Activated T-helper 1 cell treated with anti-CD3 and anti-CD28 coated beads, Interleukin-2, amount 50 U/mL, for 16 hours (primary cell): ENCODE measurements around the gene SEMA3A.
"Not testable (repeated sequence)": the region's sequence is repeated elsewhere in the genome, so short reads cannot be mapped to it uniquely, and the experiment has no call there.

ENCODE experiments used
- DNase-seq, 2 donors: peaks; one replicate each; pipeline ENCODE4 v3.0.0-alpha.2; 2020; ENCODE audit warnings: low read depth in 1 of 2, low spot score in 1 of 2

SEMA3A gene

DNA sequence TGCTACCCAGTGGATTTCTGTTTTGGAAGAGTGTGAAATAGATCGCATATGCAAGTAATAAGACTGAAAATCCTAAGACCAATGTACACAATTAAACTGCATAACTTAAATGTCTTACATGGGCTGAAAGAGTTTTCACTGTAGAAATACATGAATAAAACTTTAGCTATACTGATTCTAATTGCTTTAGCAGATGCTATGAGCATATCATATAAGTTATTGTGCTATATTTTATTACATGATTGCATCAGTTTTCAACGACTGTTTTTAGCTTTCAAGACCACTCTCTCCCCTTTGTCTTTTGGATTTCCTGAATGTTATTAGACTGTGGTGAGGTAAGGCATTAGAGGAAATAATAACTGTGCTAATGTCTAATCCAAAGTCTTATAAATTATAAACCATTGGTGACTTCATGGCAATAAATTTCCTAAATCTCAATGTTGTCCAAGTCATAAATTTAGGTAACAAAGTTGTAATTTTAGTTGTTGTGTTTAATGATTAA lies 124.5 kb downstream of the SEMA3A start:
- no peak for DNase-seq

DNA sequence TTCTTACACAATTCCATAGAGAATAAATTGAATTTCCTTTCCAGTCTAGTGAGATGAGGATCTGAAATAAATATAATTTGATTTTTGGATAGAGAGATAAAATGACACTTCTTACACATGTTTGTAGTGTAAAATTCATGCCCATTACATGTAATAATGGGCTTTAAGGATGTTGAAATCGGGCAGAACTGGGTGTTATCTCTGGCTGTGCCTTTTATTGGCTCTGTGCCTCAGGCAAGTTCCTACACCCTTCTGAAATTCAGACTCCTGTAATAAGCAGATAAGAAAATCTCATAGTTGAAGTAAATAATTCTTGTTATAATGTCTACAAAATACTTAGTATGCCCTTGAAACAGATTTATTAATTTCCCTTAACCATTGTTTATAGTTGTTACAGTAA lies 125.6 kb downstream of the SEMA3A start:
- no peak for DNase-seq

DNA sequence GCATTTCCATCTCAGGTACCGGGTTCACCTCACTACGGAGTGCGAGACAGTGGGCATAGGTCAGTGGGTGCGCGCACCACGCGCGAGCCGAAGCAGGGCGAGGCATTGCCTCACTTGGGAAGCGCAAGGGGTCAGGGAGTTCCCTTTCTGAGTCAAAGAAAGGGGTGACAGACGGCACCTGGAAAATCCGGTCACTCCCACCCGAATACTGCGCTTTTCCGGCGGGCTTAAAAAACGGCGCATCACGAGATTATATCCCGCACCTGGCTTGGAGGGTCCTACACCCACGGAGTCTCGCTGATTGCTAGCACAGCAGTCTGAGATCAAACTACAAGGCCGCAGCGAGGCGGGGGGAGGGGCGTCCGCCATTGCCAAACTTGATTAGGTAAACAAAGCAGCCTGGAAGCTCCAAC lies 132.1 kb downstream of the SEMA3A start:
- not testable (repeated sequence) for DNase-seq

DNA sequence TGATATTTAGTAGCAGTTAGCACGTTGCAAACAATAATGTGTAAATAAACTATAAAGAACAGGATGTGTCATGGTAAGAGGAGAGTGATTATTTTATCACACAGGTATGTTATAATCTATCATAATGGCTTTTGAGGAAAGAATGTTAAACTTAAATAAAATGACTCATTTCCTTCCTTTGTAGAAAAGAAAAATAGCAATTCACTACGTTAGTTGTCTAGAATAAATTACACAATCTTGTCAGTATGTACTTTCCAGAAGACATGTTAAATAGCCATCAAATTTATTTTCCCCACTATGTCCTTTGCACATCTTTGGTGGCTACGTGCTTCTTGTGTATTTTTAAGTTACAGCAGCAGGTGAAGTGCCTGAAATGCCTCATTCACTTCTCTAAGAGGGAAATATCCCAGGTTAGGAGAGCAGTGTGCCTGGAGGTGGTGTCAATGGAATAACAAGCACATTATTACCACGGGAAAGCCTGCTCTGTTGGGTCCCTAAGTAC lies 133.8 kb downstream of the SEMA3A start:
- DNase-seq, result no peak

DNA sequence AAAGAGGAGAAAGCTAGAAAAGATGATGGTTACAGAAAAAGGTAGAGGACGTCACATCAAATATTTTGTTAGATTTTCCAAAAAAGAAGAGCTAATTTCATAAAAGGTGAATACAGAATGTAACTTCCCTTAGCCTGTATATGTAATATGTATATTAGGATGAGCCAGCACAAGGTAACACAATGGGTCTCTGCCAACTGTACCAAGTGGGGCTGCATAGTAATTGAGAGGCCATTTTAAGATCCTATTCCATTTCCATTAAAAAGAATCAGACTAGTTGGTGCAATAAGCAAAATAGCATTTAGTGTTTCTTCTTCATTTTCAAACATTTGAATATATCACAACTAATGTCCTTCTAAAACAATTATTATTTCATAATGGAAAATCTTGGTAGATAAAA lies 134.6 kb downstream of the SEMA3A start:
- DNase-seq, result no peak

DNA sequence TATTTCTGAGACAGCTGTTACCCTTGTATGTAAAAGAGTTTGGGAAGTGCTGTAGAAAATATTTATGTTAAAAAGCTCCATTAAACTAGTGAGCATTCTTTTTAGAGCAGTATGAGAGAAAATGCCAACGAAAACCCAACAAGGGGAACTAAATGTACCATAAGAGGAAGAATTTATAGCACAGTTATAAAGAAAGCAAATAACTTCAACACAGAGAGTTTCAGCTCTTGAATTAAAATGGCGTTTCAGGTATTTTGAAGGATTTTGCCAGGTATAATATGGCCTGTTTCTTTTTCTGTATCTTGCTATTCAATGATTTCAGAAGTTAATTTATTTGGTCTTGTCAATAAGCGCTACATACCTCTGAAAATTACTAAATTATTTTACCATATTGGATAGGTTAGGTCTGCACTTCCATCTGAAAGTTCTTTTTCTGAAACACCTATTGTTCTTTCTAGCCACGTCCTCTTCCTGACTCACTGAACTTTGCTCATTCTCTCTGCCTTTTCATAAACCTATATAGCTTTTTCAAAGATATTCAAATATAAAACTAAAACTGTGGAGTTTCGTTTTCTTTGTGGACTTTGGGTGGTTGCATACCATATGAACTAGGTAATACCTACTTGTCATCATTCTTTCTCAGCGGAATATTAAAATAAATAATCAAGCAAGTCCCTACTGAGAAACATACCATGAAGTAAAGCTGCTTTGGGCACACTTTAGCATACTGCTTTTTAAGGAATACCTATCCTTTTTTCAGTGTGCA lies 136.1 kb downstream of the SEMA3A start:
- DNase-seq, result no peak

DNA sequence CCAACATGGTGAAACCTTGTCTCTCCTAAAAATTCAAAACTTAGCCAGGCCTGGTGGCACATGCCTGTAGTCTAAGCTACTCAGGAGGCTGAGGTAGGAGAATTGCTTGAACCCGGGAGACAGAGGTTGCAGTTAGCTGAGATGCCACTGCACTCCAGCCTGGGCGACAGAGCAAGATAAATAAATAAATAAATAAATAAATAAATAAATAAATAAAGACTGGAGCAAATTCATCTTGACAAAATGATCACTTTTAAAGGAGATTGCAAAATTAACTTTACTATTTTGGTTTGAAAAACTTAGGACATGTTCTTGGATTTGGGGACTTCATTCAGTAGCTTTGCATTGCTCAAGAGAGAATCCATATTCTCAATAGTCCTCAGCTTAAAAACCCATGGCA lies 137.0 kb downstream of the SEMA3A start:
- DNase-seq, result no peak

DNA sequence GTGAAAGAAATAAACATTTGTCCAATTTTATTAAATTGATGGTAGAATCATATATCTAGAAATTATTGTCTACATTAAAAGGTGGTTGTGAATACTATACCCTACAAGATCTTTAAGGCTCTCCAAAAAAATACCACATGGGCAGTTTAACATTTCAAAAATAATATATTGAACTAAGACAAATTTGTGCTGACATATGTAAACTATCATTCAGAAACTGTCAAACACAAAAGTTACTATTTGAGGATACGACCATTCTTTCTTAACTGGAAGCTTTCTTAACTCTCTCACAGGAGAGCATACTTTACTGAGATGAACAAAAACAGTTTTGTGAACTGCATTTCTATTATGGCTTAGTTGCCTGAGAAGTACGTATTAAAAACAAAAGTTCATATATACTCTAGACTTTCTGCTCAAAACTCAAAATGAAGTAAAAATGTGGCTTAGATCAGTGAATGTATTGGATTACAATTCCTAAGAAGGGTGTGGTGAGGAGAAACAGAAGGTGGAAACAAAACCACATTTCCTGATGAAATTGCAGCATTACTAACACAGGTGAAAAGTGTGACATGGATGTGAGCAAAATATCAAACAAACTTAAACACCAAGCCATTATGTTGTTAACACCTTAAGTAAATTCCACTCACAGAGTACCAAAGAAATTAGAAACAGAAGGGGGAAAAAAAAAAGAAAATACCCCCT lies 138.5 kb downstream of the SEMA3A start:
- no peak for DNase-seq

DNA sequence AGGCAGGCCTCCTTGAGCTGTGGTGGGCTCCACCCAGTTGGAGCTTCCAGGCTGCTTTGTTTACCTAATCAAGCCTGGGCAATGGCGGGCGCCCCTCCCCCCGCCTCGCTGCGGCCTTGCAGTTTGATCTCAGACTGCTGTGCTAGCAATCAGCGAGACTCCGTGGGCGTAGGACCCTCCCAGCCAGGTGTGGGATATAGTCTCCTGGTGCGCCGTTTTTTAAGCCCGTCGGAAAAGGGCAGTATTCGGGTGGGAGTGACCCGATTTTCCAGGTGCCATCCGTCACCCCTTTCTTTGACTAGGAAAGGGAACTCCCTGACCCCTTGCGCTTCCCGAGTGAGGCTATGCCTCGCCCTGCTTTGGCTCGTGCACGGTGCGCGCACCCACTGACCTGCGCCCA lies 139.4 kb downstream of the SEMA3A start:
- not testable (repeated sequence) for DNase-seq

DNA sequence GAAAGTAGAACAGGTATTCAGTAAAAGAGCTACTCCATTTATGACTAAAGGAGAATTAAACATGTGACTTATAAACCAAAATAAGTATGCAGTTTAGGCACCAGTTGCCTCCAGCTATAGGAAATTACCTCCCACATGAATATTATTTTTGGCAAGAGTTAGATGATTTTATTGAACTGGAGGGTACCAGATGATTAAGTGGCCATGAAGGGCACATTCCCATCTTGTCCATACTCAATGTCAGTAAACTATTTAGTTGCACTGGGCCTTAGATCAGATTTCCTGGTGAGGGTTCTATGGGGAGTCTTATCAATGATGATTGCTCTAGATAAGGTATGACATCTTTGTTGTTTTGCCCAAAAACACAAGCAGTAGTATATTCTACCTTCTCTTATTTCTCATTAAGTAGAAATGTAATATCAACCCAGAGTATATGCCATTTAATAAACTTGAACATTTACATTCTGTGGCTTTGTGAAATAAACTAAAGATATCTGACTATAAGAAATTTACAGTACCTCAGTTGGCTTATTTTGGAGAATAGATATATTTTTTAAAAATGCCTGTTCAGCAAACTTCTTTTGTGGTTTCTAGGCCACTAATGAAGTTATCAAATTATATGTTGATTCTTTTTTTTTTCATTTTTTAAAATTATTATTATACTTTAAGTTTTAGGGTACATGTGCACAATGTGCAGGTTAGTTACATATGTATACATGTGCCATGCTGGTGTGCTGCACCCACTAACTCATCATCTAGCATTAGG lies 145.3 kb downstream of the SEMA3A start:
- DNase-seq, result no peak

DNA sequence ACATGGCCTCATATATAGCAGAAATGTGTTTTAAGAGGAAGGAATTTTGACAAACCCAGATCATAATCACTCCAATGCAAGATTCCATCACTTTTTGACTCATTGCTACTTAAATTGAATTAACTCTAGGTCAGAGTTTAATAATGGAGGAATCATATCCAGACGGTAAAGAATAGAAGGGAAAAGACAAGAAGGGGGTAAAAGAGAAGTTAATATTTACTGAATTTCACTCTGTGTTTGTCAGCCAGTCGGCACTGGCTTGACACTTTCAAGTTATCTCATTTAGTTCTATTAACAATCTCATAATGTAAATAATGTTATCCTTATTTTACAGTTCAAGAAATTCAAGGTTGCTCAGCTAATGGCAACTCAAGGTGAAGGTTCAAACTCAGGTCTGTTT lies 147.5 kb downstream of the SEMA3A start:
- DNase-seq, result no peak

DNA sequence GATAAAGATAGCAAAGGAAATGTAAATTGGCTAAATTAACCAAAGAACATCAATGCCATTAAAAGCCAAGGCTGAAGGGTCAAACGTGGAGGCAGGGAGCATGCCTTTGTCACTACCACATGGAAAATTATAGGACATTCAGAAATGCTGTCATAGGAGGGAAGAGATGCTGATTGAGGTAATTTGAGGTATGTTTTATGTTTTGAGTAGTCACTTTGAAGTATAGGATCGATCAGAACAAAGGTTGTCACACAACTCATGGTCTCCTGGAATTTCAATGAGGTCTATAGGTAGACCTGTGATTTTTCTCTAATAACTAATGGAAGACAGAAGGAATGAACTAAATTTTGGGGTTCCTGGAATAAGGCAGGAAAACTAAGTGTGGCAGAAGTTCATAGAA lies 149.8 kb downstream of the SEMA3A start:
- DNase-seq, result no peak

DNA sequence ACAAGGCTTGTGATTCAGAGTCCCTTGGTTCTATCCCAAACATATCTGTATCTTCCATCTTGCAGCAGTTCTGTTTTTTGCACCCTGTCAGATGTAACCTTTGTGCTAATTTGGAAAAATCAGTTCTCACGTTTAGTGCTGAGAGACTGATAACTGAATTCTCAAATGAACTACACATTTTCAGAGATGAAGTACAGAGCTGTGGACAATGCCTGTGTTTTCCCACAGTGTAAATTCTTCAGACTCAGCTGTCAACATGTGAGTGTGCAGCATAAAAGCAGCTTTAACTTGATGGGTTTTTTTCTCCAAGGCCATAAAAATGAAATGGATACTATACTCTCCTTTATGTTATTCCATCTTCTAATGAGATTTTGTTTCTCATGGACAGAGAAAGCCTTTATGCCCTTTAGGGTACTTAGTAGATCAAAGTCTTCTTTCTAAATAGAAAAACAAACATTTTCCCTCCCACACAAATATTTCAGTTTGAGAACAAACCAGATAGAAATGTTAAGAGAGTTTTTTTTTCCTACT lies 150.9 kb downstream of the SEMA3A start:
- DNase-seq, result no peak

DNA sequence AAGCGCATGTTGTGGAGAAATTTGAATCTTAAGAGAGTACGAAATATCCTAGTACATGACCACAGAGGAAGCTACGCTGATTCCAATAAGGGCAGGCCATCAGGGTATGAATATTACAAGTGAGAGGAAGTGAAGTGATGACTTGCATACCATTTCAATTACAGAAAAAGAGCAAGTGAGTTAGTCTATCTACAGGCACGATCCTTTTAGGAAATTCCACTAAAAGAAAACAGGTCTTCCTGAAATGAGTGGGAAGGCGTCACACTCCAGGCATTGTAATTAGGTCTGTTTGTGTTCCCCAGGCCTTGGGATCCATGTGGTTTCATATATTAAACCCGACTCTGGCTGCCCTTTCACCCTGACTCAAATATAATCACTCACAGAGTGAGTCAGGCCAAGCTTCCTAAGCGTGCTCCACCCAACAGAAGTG lies 152.5 kb downstream of the SEMA3A start:
- DNase-seq, result no peak

DNA sequence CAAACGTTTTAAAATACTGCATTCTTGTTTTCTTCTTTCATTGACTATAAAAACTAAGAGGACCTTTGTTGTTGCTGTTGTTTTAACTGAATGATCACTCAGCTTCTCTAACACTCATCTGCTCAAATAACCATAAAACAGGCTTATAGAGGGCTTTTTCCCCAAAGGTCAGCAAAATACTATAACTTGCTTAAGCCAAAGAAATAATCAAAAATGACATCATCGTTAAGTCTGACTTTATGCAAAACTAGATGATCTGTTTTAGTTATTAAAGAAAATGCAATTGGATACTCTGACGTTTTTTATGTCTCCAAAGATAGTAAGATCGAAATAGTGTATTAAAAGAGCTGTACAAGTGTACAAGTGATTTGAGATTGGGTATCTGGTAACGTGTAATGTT lies 152.9 kb downstream of the SEMA3A start:
- DNase-seq, result no peak

DNA sequence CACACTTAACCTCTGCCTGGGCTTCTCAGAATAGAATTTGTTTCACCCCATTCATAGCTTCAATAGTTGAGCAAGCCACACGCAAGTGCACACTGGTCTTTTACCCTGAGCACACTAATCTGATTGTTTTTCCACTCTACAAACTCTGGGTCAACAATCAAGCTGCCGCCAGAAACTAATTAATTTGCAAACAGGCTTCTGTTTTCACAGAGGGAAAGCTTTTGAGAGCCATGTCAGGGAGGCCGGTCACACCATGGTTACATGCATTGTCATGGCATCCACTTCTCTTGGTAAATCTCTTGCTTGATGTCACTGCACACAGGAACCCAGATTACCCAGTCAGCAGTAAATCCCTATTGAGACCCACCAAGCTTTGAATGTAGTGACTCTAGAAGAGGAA lies 154.2 kb downstream of the SEMA3A start:
- no peak for DNase-seq

DNA sequence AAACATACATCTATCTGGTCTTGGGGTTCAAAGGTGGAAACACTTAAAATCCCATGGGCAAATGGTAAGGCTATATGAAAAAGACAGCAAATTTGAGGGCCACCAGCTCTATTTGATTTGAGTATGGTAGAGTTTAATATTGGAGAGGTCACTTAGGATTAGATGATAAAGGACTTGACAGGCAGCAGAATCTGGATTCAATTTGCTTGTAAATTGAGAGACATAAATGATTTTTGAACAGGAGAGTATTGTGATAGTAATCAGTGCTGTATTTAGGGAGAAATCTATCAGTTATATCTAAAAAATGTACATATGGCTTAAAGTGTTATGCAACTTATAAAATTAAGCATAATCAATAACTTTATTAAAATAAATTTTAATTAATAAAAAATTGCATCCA lies 155.2 kb downstream of the SEMA3A start:
- no peak for DNase-seq

DNA sequence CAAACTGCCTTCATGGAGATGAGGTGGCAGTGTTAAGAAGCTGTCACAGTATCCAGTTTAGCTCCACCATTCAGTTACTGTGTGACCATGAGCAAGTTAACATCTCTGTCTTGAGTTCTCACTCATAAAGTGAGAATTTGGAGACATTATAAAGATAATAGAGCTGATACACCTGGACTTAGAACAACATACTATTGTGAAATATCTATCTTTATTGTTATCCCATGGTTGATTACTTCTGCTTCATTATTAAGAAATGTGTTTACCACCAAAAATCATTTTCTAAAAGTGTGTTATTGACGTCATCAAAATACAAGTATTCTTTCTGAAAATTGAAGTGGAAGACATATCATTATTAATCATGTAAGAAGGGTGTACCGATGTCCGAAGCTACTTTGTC lies 166.9 kb downstream of the SEMA3A start:
- no peak for DNase-seq

DNA sequence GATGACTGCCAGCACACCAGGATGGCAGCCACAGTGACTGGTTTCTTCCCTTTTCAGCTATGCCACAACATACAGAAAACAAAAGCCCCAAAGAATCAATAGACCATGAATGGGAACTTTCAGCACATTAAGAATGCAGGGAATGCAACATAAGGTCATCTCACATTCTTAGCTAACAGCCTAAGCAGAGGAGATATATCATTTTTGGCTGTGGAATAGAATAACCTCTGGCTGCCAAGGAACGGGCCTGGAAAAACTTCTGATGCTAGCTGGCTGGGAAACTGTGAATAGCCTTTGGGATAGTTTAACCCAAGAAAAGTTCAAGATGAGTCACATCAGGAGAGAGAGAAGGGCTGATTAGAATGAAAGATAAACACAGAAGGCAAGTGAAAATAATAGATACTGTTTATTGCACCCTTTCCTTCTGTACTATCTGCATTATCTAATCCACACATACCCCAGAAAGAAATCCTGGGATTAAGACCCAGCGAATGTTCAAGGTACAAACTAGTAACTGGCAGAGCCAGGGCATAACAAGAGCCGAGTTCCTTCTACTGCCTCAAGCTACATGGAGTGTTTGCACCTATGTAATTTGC lies 169.2 kb downstream of the SEMA3A start:
- DNase-seq, result no peak

DNA sequence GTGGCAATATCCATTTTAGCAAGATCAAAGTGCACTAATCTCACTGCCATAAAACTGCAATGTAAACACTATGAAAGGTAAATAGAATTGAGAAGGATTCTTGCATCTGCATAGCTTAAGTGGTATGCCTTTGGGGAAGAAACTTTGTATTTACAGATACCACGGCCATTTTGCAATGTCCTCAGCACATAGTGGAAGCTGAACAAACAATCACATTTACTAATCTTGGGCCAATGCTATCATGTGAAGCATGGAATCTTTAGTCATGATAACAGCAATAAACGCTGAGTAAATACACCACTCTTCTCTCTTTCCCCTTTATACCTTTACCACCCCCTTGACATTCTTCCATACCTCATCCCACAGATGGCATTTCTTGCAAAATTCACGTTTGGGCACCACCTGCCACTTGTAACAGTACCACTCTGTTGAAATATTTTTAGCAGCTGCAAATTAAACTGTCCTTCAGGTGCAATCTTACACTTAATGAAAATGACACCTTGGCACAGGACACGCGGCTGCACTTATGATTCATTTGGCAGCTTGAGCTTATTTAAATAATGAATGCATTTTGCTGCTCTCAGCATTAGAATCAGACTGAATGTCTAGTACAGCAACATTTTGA lies 171.8 kb downstream of the SEMA3A start:
- DNase-seq, result no peak

DNA sequence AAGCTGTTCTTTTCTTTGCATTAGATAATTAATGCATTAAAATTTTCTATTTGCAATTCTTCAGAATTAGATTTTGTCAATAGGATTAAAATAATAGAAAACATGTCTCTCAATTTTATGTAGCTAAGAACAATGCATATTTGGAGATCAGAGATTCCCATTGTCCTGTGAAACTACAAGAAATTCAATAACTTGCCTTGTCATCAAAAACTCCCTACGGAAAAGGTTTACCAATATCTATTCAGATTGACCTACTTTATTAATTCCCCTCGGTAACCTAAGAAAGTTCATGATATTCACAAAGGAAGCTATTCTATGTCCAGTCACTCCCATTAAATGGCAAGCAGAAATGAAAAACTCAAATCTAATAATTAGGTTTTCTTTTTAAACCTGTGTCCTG lies 172.6 kb downstream of the SEMA3A start:
- no peak for DNase-seq
